Ishikawa (cell line): Measurements from ENCODE around the gene PCCA.

Experiments
- CEBPB ChIP-seq: IDR thresholded peaks from 2 replicates; pipeline ENCODE4 v1.6.1; 2012
- EP300 ChIP-seq: IDR thresholded peaks from 2 replicates; pipeline ENCODE4 v1.6.1; 2012; ENCODE audit warnings: borderline replicate concordance
- MAX ChIP-seq: IDR thresholded peaks from 2 replicates; pipeline ENCODE4 v1.6.1; 2012
- NFIC ChIP-seq: IDR thresholded peaks from 2 replicates; pipeline ENCODE4 v1.6.1; 2012
- RAD21 ChIP-seq: IDR thresholded peaks from 2 replicates; pipeline ENCODE4 v1.6.1; 2012; ENCODE audit warnings: low read depth
- REST ChIP-seq: IDR thresholded peaks from 2 replicates; pipeline ENCODE4 v1.6.1; 2012; ENCODE audit warnings: low read depth, mild to moderate bottlenecking
- TAF1 ChIP-seq: IDR thresholded peaks from 2 replicates; pipeline ENCODE4 v1.6.1; 2012; ENCODE audit warnings: low read depth, mild to moderate bottlenecking
- TEAD4 ChIP-seq: IDR thresholded peaks from 2 replicates; pipeline ENCODE4 v1.6.1; 2012
- USF1 ChIP-seq: IDR thresholded peaks from 2 replicates; pipeline ENCODE4 v1.6.1; 2012
- YY1 ChIP-seq: IDR thresholded peaks from 2 replicates; pipeline ENCODE4 v1.6.1; 2012; ENCODE audit warnings: low read depth
- ZBTB7A ChIP-seq: IDR thresholded peaks from 2 replicates; pipeline ENCODE4 v1.6.1; 2012; ENCODE audit warnings: low read depth

- TF ChIP-seq EP300 = no peak
- TF ChIP-seq RAD21 = no peak
- TF ChIP-seq TAF1 = no peak
- no peak for TF ChIP-seq REST
- no peak for TF ChIP-seq USF1
- TF ChIP-seq MAX = no peak
- no peak for TF ChIP-seq CEBPB
- TF ChIP-seq ZBTB7A = no peak
- TF ChIP-seq YY1 = no peak
- TF ChIP-seq NFIC = no peak
- no peak for TF ChIP-seq TEAD4
Measured at GRCh38 chr13:100436099-100436498, 347.2 kb downstream of the PCCA start.
